Skeletal muscle tissue (tissue), 4 donors: Measurements from ENCODE around the gene SAMM50. TPM values are rescaled to one million over a fixed set of nuclear protein-coding genes. Genes with fewer than 3 reads are reported as not detected.

Source experiments
- H3K27ac ChIP-seq: one replicate; pipeline ENCODE4 v1.7.0; 2013; ENCODE audit warnings: mild to moderate bottlenecking, low read depth, low read length, inconsistent platforms
- H3K27me3 ChIP-seq, 3 donors: one replicate each; pipeline ENCODE4 v1.7.0; 2013; ENCODE audit warnings: low read length in 3 of 3; ENCODE audit not compliant: control insufficient read depth in 3 of 3, insufficient read depth in 3 of 3
- H3K36me3 ChIP-seq, 3 donors: one replicate each; pipeline ENCODE4 v1.7.0; 2013; ENCODE audit warnings: low read length in 3 of 3; ENCODE audit not compliant: control insufficient read depth in 3 of 3, insufficient read depth in 3 of 3
- H3K4me1 ChIP-seq, 3 donors: one replicate each; pipeline ENCODE4 v1.7.0; 2013; ENCODE audit warnings: low read length in 3 of 3, mild to moderate bottlenecking in 3 of 3; ENCODE audit not compliant: control insufficient read depth in 3 of 3, insufficient read depth in 3 of 3
- H3K4me3 ChIP-seq, 3 donors: one replicate each; pipeline ENCODE4 v1.7.0; 2013; ENCODE audit warnings: low read length in 3 of 3
- H3K9ac ChIP-seq, 3 donors: one replicate each; pipeline ENCODE4 v1.7.0; 2013; ENCODE audit warnings: low read length in 3 of 3, mild to moderate bottlenecking in 3 of 3, moderate library complexity in 2 of 3, low read depth in 1 of 3
- H3K9me3 ChIP-seq, 3 donors: one replicate each; pipeline ENCODE4 v1.7.0; 2013; ENCODE audit warnings: low read length in 3 of 3; ENCODE audit not compliant: control insufficient read depth in 3 of 3
- total RNA-seq: library from RNA; depleted of rRNA; stranded (reverse); fragments of >200 nt; gene quantifications from one replicate; pipeline ENCODE4 v1.2.3, GENCODE V29; 2014
- donor health status: Osteomylitis.

Gene SAMM50
- total RNA-seq, 1 donor from 2014 or later, result 59.5 TPM

DNA sequence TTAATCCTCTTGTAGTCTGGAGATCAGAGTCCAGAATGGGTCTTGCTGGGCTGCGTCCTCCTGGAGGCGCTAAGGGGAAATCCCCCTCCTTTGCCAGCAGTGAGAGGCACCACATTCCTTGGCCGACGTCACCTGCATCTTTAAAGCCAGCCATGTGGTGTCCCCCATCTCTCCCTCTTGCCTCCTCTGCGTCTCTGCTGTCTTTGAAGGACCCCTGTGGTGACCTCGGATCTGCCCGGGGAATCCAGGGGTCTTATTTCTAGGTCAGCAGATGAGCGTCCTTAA lies 41.7 kb downstream of the SAMM50 start:
- Histone ChIP-seq H3K4me3 (no peak overlapping the region), H3K9ac (no peak overlapping the region), H3K4me1 (peaks cover 19 to 49% (median 20%) of the 10 kb centered on the region in 3 donors), H3K36me3 (peaks cover 37 to 50% (median 42%) of the 10 kb centered on the region in 3 donors), H3K27me3 (no peaks in the 10 kb centered on the region), H3K9me3 (no peaks in the 10 kb centered on the region), H3K27ac (no peak overlapping the region)

DNA sequence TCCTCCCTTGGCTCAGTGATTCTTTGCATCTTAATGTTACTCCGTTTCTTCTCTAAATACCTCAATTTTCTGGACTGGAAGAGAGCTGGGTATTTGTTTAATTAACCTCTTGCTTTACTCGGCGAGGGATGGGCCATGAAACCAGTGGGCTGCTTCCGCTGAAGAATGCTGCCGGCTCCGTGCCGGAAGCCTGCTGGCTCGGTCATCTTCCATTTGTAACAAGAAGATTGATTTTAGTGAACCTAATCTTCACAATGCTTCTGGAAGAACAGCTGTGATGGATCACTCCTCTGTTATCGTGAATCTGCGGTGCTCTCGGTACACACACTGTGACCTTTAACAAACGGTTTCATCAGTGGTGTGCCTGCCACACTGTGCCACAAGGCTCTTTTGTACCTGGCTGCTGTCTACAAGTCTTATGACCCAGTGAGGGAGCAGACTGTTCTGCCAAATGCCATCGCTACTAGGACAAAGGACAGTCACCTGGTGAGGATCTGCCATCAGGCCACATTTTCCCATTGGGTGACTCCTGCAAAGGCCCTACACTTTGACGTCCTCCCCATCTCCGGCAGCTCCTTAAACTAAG lies 43.5 kb downstream of the SAMM50 start:
- H3K9me3 ChIP-seq, result no peaks in the 10 kb centered on the region
- H3K9ac ChIP-seq, result peak overlapping the region in 2 of 3 donors; percentile 3 to 51
- H3K27ac ChIP-seq, result peak overlapping the region; percentile 52
- H3K4me3 ChIP-seq, result peak overlapping the region in 1 of 3 donors; percentile 30
- no peaks in the 10 kb centered on the region for H3K27me3 ChIP-seq
- peaks cover 15 to 43% (median 24%) of the 10 kb centered on the region in 3 donors for H3K4me1 ChIP-seq
- peaks cover 24 to 38% (median 30%) of the 10 kb centered on the region in 3 donors for H3K36me3 ChIP-seq

DNA sequence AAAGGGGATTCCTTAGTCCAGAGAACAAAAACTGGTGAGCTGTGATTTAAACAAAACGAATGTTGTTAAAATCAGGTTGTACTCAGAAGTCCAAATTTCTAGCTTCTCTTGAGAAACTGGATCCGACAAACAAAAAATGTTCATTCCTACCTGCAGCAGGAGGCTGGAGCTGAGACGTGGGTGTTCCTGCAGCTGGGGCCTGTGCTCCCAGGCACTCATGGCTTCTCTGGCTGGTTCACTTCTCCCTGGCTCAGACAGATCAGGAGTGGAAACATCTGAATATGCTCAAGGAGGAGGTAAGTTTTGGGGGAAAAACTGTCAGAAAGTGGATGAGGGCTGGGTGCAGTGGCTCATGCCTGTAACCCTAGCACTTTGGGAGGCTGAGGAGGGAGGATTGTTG lies 44.1 kb downstream of the SAMM50 start:
- no peak overlapping the region for H3K9ac ChIP-seq
- peak overlapping the region in 1 of 3 donors; percentile 4 for H3K4me3 ChIP-seq
- peaks cover 9 to 38% (median 22%) of the 10 kb centered on the region in 3 donors for H3K4me1 ChIP-seq
- no peaks in the 10 kb centered on the region for H3K27me3 ChIP-seq
- H3K36me3 ChIP-seq, result peaks cover 23 to 36% (median 24%) of the 10 kb centered on the region in 3 donors
- no peaks in the 10 kb centered on the region for H3K9me3 ChIP-seq
- H3K27ac ChIP-seq, result peak overlapping the region; percentile 15

DNA sequence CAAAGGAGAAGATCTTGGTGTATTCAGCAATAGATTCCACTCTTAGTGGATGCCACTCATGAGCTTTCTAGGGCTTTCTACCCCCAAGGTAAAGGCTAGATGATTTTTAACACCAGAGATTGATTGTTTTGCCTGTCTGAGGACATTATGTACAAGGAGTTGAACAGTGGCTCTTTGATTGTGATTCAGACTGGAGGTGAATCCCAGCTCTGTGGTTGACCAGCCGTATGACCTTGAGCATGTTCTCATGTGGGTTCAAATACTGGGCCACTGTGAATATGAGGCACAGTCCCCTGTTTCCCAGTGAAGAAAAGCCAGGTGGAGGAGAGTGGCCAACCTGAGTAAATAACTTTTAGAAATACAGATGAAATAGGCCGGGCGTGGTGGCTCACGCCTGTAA lies 44.9 kb downstream of the SAMM50 start:
- Histone ChIP-seq H3K36me3 (peaks cover 20 to 29% (median 21%) of the 10 kb centered on the region in 3 donors), H3K4me1 (peaks cover 6 to 32% (median 19%) of the 10 kb centered on the region in 3 donors), H3K9ac (no peak overlapping the region), H3K4me3 (no peak overlapping the region), H3K9me3 (no peaks in the 10 kb centered on the region), H3K27ac (no peak overlapping the region), H3K27me3 (no peaks in the 10 kb centered on the region)

DNA sequence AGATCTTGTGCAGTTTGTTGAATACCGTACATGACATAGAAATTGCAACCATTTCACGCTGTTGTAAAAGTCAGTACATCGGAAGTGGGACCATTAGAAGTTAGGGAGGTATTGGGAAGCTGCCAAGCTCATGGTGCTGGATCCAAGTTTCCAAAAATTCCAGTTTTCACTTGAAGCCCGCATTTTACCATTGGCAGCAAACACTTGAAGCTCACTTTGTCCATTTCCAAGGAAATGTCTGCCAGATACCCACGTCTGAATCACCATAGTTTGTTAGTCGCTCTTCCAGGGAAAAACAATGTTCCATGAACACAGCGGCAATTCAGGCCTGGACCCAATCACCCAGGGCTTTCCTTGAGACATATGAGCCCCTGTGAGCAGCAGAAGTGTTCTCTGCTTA lies 46.3 kb downstream of the SAMM50 start:
- H3K36me3 ChIP-seq, result peaks cover 9 to 18% (median 18%) of the 10 kb centered on the region in 3 donors
- H3K27ac ChIP-seq, result no peak overlapping the region
- H3K4me3 ChIP-seq, result no peak overlapping the region
- no peaks in the 10 kb centered on the region for H3K27me3 ChIP-seq
- no peak overlapping the region for H3K9ac ChIP-seq
- no peaks in the 10 kb centered on the region for H3K9me3 ChIP-seq
- H3K4me1 ChIP-seq, result peaks cover 6 to 25% (median 19%) of the 10 kb centered on the region in 3 donors

DNA sequence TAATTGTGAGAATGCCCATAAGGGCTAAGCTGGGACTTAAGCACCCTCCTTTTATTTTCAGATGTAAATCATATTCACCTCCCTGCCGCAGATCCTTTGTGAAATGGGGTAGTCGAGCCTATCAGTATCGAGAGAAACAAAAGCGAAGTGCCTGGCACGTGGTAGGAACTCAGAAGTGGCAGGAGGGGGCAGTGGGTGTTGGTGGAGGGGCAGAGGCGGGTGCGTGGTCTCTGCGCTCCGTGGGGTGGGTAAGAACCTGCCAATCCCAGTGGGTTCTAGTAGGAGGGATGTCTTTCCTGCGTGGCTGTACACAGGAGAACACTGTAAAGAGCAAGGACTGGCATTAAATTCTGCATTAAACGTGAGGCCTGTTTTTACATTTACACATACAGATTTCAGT lies 47.1 kb downstream of the SAMM50 start:
- Histone ChIP-seq H3K27me3 (no peaks in the 10 kb centered on the region), H3K9ac (no peak overlapping the region), H3K27ac (no peak overlapping the region)

DNA sequence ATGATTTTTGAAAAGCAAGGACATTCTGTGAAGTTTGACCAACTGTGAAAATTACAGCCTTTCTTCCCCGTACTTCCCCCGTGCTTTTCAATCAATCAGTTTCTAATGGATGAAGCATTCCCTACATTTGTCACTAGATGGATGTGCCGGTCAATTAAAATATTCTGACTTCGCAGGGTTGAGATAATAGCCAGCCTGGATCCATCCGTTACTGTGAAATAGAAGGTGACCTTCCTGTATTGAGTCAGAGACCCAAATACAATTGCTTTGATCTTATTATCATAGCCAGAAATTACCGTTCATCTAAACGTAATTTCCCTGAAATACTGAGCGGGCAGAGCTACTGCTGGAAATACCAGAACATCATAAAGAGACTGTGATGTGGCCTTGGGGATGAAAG lies 47.8 kb downstream of the SAMM50 start:
- Histone ChIP-seq H3K27ac (no peak overlapping the region), H3K4me1 (peaks cover 6 to 21% (median 19%) of the 10 kb centered on the region in 3 donors), H3K27me3 (no peaks in the 10 kb centered on the region), H3K4me3 (no peak overlapping the region), H3K9ac (no peak overlapping the region), H3K9me3 (no peaks in the 10 kb centered on the region), H3K36me3 (peaks cover 2 to 12% (median 10%) of the 10 kb centered on the region in 3 donors)

More for the DNA sequence above, 47.1 kb downstream of the SAMM50 start:
- peaks cover 6 to 24% (median 19%) of the 10 kb centered on the region in 3 donors for H3K4me1 ChIP-seq
- peaks cover 2 to 12% (median 10%) of the 10 kb centered on the region in 3 donors for H3K36me3 ChIP-seq
- no peak overlapping the region for H3K4me3 ChIP-seq
- no peaks in the 10 kb centered on the region for H3K9me3 ChIP-seq

DNA sequence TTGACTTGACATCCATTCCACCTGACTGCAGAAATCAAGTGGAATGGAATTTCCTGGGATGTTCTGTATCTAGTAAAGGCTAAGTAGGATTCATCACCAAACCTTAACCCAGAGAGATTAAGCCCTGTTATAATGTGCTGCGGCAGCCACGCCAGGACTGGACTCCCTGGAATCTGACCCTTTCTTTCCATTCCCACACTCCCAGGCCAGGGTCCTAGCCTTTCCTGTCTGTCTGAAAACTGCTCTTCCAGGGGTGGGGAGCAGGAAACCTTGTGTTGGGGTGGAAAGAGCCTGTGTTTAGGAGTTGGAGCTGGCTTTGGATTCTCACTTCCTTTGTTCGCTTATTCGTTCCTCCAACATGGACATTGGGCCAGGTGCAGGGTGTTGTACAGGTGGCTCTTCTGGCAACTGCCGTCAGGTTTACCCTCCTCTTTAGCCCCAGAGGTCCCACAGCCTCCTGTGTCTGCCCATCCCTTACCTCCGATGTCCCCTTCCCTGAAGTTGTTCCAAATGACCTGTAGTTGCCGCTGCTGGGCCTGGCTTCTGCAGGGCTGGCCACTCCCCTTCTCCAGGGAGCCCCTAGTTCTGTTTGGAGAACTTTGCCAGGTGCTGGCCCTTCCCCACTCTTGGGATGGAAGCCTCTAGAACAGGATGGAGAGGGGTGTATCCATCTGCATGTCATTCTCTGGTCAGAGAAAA lies 48.3 kb downstream of the SAMM50 start:
- Histone ChIP-seq H3K9me3 (no peaks in the 10 kb centered on the region), H3K4me3 (no peak overlapping the region), H3K27ac (no peak overlapping the region), H3K36me3 (peaks cover 0 to 7% (median 6%) of the 10 kb centered on the region in 3 donors), H3K4me1 (peaks cover 2 to 17% (median 16%) of the 10 kb centered on the region in 3 donors), H3K9ac (no peak overlapping the region), H3K27me3 (no peaks in the 10 kb centered on the region)

DNA sequence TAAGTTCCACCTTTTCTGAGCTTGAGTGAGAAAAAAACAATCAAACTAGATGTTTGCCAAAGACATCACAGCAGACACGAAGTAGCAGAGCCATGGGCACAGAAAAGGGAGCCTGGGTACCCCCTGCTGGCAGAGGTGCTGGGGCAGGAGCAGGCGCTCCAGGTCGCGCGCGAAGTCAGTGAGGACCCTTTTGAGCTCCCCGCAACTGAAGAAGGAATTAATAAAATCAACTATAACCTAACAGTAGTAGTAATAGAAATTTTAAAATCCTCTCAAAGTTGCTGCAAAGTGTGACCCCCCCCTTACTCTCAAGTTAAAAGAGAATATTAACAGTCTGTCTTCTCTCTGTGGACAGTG lies 48.8 kb downstream of the SAMM50 start:
- Histone ChIP-seq H3K27ac (no peak overlapping the region), H3K9ac (no peak overlapping the region), H3K4me1 (peaks cover 0 to 12% (median 11%) of the 10 kb centered on the region in 3 donors), H3K9me3 (no peaks in the 10 kb centered on the region), H3K27me3 (no peaks in the 10 kb centered on the region), H3K4me3 (no peak overlapping the region), H3K36me3 (peaks cover 0 to 5% (median 2%) of the 10 kb centered on the region in 3 donors)

DNA sequence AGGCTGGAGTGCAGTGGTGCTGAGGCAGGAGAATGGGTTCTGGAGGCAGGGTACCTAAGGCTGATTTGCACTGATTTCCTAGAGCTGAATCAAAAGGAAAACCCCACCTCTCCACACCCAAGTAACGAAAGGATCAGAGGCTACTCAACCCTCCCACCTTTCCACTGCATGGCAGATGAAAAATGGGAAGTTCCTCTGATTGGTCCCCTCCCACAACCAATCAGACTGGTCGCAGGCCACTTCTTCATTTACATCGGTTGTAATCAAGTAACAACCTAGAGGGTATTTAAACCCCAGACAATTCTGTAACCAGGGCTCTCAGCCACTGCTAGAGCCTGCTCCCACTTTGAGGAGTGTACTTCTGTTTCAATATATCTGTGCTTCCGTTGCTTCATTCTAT lies 50.3 kb downstream of the SAMM50 start:
- no peak overlapping the region for H3K27ac ChIP-seq
- H3K9me3 ChIP-seq, result no peaks in the 10 kb centered on the region
- H3K9ac ChIP-seq, result no peak overlapping the region
- H3K4me1 ChIP-seq, result peaks cover 0 to 7% (median 3%) of the 10 kb centered on the region in 3 donors
- H3K27me3 ChIP-seq, result no peaks in the 10 kb centered on the region
- no peaks in the 10 kb centered on the region for H3K36me3 ChIP-seq
- H3K4me3 ChIP-seq, result no peak overlapping the region
